NCI-H2227 (cell line): ENCODE measurements around the gene COPE.

Experiments
- DNase-seq: peaks from one replicate; lab custom pipeline; 2025; ENCODE audit not compliant: unreplicated experiment; lab: John Stamatoyannopoulos, UW

The COPE gene

DNA sequence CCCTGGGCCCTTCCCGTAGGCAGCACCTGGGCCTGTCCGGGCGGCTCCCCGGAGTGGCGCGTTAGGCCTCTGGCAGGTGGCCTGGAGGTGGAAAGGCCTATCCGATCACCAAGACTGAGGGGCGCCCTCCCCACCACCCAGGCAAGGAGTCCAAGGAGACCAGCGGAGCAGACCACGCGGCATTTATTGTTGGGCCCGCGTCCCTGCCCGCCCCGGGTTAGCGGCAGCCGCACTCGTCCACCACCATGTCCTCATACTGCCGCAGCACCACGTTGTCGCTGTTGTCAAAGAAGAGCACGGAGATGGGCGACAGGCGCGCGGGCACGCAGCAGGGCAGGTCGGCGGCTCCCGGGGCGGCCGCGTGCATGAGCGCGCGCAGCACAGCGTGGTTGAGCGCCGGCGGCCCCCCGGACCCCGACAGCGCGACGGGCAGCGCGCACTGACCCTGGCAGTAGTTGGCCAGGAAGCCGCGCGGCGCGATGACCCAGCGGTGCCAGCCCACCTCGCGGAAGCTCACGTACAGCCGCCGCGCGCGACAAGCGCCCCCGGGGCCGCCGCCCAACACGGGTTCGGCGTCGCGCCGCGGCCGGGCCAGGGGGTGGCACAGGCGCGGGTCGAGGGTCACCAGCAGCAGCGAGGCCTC, 50.7 kb downstream of the COPE start:
- DNase-seq = no peak

GRCh38 chr19:18867751-18868150, 51.4 kb downstream of the COPE start:
- no peak for DNase-seq

DNA sequence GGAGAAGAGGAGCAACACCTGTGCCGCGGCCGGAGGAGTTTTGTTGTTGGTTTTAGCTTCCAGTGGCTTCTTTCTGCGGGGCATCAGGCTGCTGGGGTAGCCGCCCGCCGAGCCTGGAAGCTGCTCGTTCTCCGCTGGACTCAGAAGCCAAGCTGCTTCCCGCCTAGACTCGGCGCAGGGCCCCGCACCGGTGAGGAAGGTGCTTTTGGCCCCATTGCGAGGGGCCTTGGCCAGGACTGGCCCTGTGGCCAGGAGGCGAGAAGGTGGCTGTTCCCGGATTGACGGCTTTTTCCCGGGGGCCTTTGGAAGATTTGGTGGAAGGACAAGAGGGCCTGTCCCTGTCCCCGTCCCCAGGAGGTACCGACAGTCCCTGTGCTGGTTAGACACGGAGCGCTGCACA, 52.0 kb downstream of the COPE start:
- no peak for DNase-seq

DNA sequence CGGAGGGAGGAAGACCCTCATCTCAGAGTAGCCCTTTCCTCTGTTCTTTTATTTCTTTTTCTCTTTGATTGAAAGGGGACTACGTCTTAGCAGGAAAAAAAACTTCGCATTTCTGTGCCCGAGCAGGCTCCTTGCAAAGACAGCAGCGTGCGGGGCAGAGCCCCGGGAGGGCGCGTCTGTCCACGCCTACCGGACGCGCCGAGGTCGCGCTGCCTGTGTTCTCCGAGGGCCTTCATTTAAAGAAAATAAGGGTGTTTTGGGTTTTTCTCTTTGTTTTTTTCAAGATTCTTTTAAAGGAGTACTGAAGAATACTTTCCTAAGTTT, 52.4 kb downstream of the COPE start:
- no peak for DNase-seq

DNA sequence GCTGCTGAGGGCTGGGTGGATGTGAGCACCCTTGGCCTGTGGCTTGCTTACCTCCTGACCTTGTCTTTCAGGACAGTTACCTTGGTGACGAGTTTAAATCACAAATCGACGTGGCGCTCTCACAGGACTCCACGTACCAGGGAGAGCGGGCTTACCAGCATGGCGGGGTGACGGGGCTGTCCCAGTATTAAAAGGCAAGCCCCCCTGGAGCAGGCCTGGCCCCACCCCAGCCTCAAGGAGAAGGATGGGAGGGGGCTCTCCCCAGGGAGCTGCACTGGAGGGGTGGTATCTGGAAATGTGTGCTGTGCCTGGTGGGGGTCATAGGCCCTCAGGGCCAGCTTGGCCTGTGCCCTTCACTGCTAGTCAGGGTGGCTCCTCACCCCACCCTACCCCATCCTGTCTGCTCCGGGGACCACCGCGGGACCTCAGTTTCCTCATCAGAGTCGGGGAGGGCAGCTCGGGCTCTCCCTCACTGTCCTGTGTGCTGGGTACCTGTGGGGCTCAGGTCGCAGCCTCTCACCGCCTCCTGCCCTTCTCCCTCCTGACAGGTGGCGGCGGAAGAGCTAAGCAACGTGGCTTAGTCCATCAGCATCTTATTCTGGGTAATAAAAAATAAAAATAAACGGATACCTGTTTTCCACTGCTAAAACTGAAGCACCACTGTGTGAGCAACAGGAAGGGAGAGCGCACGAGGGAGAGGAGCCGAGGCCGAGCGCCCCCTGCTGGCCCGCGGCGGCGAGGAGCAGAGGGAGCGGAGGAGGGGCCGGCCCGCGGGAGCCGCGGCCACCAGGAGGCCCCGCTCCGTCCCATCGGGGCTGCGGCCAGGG, 53.0 kb downstream of the COPE start:
- peak; percentile 7 for DNase-seq

DNA sequence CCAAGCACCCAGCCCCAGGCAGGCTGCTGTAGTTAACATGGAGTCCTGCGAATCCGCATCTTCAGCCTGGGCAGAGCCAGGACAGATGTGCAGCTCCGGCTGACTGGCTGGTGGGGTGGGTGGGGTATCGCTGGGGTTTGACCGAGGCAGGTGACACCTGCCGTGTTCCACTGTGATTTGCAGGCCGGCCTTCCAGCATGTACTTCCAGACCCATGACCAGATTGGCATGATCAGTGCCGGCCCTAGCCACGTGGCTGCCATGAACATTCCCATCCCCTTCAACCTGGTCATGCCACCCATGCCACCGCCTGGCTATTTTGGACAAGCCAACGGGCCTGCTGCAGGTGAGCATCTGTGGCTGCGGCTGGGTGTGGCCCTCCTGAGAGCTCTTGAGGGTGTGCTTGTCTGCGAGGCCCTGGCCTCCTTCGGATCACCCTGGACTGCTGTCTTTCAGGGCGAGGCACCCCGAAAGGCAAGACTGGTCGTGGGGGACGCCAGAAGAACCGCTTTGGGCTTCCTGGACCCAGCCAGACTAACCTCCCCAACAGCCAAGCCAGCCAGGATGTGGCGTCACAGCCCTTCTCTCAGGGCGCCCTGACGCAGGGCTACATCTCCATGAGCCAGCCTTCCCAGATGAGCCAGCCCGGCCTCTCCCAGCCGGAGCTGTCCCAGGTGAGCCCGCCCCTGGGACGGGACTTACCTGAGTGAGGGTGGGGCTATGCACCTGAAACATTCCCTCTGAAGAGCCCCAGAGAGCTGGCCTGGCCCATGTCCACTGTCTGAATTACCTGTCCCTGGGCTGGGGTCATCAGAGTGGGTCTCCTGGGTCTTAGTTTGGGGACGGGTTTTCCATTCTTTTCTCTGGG, 53.8 kb downstream of the COPE start:
- no peak for DNase-seq

DNA sequence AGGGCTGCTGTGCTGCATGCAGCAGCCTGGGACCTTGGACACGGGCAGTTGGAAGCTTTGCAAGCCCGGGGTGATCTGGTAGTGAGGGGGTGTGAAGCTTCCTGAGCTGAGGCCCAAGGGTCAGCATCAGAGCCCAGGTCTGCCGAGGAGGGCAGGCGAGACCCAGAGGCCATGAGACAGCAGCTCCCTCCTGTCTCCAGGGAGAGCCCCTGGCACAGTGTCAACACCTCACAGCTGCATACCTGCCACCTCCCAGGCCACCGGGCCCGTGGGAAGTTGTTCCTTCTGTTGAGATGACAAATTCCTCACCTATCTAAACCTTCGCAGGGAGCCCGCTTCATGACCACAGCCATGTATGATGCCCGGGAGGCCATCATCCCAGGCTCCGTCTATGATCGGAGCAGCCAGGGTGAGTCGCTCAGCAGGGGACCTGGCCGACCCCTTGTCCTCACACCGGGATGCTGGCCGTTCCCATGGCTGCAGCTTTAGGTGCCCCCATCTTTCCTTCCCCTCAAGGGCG, 55.3 kb downstream of the COPE start:
- DNase-seq = no peak

GRCh38 chr19:18862976-18863842, 56.0 kb downstream of the COPE start:
- no peak for DNase-seq

DNA sequence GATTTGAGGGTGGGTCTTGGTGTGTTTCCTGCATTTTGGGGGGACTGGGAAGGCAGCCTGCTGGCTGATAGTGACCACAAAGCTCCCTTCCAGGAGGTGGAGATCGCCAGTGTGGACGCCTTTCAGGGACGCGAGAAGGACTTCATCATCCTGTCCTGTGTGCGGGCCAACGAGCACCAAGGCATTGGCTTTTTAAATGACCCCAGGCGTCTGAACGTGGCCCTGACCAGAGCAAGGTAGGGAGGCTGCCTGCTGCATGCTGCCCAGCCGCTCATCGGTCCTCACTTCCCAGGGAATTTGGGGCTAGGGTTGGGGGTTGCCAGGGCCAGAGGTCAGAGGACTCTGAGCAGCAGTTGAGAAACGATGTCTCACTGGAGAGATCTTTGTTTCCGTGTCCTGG, 57.3 kb downstream of the COPE start:
- DNase-seq = no peak

- no peak for DNase-seq
Observed at GRCh38 chr19:18861235-18861634, 58.0 kb downstream of the COPE start.

- no peak for DNase-seq
Observed at GRCh38 chr19:18860725-18861124, 58.5 kb downstream of the COPE start.

DNA sequence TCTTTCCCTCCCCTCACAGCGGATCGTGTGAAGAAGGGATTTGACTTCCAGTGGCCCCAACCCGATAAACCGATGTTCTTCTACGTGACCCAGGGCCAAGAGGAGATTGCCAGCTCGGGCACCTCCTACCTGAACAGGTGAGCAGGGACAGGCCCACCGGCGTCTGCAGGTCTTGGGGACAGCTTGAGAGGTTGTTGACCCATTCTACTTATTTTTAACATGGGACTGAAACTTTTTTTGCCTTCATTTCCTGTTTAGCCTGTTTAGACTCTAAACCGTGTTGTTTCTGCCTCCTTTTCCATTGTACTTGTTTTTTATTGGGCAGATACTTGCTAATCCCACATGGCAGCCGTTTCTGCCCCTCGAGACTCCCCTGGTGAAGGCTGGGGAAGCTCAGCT, 58.9 kb downstream of the COPE start:
- no peak for DNase-seq

- DNase-seq = no peak
Observed at GRCh38 chr19:18859676-18860301, 59.4 kb downstream of the COPE start.

DNA sequence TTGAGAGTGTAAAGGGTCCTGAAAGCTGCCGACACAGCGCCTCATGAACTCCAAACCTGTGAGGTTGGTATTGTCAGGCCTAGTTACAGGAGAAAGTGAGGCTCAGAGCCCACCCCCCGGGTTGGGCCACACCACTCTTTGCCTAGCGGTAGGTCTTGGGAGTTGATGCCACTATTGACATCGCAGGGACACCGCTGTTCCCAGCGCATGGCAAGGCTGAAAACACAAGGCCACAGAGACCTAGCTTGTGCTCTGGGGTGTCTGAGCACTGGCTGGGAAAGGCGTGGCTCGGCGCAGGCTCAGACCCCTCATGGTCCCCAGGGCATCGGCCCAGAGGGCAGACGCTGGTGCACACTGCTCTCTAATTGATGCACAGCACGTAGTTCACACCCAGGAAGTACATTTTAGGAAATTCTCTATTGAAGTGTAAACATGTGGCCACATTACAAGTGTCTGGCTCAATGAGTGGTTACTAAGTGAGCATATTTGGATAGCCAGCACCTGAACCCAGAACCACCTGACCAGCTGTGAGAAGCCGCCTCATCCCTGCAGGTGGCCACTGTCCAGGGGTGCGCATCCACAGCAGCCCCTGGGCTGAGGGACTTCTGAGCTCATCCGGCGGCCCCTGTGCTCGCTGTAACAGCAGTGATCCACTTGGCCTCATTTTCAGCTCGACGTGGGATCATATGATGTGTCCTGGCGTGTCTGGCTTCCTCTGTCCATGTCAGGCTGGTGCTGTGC, 60.1 kb downstream of the COPE start:
- DNase-seq = no peak

GRCh38 chr19:18857223-18857622, 62.0 kb downstream of the COPE start:
- no peak for DNase-seq

- no peak for DNase-seq
Observed at GRCh38 chr19:18856385-18857126, 62.6 kb downstream of the COPE start.

DNA sequence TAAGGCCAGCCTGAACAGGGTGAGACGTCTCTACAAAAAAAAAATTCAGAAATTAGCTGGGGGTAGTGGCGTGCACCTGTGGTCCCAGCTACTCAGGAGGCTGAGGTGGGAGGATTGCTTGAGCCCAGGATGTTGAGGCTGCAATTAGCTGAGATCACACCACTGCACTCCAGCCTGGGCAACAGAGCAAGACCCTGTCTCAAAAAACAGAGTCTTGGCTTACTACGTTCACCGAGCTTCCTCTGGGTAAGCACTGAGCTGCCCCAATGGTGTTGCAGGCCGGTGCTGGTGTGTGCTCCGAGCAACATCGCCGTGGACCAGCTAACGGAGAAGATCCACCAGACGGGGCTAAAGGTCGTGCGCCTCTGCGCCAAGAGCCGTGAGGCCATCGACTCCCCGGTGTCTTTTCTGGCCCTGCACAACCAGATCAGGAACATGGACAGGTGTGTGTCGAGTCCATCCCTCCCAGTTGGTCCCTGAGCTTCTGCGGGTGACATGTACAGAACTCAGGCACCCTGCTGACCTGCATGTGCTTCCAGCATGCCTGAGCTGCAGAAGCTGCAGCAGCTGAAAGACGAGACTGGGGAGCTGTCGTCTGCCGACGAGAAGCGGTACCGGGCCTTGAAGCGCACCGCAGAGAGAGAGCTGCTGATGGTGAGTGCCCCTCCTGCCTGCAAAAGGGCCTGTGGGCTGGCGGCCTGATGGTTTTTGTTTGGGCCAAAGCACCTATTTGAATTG, 63.4 kb downstream of the COPE start:
- DNase-seq = no peak

DNA sequence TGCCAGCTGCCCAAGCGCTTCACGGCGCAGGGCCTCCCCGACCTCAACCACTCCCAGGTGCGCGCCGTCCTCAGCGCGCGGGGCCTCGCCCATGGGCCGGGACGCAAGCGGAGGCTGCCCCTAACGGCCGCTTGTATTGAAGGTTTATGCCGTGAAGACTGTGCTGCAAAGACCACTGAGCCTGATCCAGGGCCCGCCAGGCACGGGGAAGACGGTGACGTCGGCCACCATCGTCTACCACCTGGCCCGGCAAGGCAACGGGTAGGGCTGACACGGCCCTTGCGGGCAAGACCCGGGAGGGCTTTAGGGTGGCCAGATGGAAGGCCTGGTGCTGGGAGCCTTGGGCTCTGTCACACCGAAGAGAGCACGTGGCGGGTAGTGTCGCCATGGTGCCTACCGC, 64.2 kb downstream of the COPE start:
- DNase-seq = no peak
